Activated naive CD8-positive, alpha-beta T cell (primary cell): ENCODE measurements around the gene ENDOV.

ENCODE experiments used
- H3K27ac Mint-ChIP-seq: one replicate; pipeline ENCODE4 v1.8.0; 2021; ENCODE audit warnings: mixed read lengths
- H3K27me3 Mint-ChIP-seq: one replicate; pipeline ENCODE4 v1.8.0; 2021; ENCODE audit warnings: mixed read lengths
- H3K36me3 Mint-ChIP-seq: one replicate; pipeline ENCODE4 v1.8.0; 2021; ENCODE audit warnings: mixed read lengths
- H3K4me1 Mint-ChIP-seq: one replicate; pipeline ENCODE4 v1.8.0; 2021; ENCODE audit warnings: low read depth, mixed read lengths
- H3K4me3 Mint-ChIP-seq: one replicate; pipeline ENCODE4 v1.8.0; 2021; ENCODE audit warnings: mild to moderate bottlenecking, mixed read lengths
- H3K9me3 Mint-ChIP-seq: one replicate; pipeline ENCODE4 v1.8.0; 2021; ENCODE audit warnings: low read depth, mixed read lengths

The ENDOV gene

DNA sequence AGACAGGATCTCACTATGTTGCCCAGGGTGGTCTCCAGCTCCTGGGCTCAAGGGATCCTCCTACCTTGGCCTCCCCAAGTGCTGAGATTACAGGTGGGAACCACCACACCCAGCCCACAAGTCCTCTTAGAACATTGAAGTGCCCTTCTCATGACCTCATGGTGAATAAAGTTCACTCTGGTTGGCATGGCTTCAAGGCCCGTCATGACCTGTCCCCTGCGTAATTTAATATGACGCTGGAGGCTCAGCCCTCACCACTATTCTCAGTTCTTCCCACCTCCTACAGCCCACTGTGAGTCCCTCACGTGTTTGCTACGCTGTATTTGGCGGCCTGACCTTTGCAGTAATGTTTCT is 1.9 kb downstream of the ENDOV start:
- H3K27me3 Mint-ChIP-seq = peaks cover 5% of the 10 kb centered on the region
- no peaks in the 10 kb centered on the region for H3K9me3 Mint-ChIP-seq
- peaks cover 2% of the 10 kb centered on the region for H3K36me3 Mint-ChIP-seq
- peaks cover 21% of the 10 kb centered on the region for H3K4me1 Mint-ChIP-seq
- peak overlapping the region; percentile 88 for H3K4me3 Mint-ChIP-seq
- peak overlapping the region; percentile 10 for H3K27ac Mint-ChIP-seq

DNA sequence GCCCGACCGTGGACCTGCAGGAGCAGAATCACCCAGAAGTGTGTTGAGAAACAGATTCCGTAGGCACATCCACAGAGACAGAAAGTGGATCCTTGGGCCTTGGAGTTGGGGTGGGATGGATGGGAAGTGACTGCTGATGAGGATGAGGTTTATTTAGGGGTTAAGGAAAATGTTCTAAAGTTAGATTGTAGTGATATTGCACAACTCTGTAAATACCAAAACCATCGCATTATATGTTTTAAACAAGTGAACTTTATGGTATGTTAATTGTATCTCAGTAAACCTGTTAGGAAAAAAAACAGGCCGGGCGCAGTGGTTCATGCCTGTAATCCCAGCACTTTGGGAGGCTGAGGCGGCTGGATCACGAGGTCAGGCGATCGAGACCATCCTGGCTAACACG is 3.6 kb downstream of the ENDOV start:
- H3K4me3 Mint-ChIP-seq = no peak overlapping the region
- no peak overlapping the region for H3K27ac Mint-ChIP-seq
- peaks cover 4% of the 10 kb centered on the region for H3K27me3 Mint-ChIP-seq
- H3K9me3 Mint-ChIP-seq = no peaks in the 10 kb centered on the region
- peaks cover 2% of the 10 kb centered on the region for H3K36me3 Mint-ChIP-seq
- peaks cover 21% of the 10 kb centered on the region for H3K4me1 Mint-ChIP-seq

DNA sequence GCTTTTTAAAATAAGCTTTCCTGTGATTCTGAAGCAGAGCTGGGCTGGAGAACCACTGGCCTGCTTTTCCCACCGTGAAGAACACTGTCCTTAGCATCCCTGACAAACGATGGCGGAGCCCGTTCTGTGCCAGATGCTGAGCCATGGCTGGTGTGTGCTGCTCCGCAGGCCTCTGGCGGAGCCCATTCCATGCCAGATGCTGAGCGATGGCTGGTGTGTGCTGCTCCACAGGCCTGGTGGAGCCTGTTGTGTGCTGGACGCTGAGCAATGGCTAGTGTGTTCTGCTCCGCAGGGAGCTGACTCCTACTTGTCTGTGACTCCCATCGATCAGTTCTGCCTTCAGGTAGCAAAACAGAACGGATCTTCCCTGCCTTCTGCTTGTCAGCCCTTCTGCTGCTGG is 4.3 kb downstream of the ENDOV start:
- Mint-ChIP-seq H3K4me3 (no peak overlapping the region), H3K27me3 (no peaks in the 10 kb centered on the region), H3K36me3 (peaks cover 2% of the 10 kb centered on the region), H3K4me1 (peaks cover 20% of the 10 kb centered on the region), H3K27ac (no peak overlapping the region), H3K9me3 (no peaks in the 10 kb centered on the region)

DNA sequence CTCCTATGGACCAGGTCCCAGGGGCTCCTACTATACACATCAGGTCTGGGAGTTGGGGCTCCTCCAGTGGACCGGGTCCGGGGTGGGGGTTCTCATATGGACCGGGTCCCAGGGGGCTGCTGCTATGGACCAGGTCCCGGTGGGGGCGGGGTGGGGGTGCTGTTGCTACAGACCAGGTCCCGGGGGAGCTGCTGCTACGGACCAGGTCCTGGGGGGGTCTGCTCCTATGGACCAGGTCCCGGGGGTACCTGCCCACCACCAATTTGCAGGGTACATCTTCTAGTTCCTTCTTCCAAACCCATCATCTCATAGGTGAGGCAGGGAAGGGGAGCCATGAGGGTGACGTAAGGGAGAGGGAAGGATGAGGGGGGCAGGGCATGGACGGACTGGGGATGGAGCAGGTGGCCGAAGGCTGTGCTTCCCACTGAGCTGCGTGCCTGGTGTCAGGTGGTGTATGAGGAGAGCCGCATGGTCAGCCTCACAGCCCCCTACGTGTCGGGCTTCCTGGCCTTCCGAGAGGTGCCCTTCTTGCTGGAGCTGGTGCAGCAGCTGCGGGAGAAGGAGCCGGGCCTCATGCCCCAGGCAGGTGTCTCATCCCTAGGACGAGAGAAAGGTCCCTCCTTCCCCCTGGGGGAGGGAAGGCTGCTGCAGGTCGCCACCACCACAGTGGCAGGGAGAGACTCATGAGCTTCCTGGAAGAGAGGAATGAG is 6.6 kb downstream of the ENDOV start:
- Mint-ChIP-seq H3K36me3 (peaks cover 2% of the 10 kb centered on the region), H3K4me1 (peaks cover 10% of the 10 kb centered on the region), H3K9me3 (no peaks in the 10 kb centered on the region), H3K4me3 (no peak overlapping the region), H3K27ac (no peak overlapping the region), H3K27me3 (no peaks in the 10 kb centered on the region)

DNA sequence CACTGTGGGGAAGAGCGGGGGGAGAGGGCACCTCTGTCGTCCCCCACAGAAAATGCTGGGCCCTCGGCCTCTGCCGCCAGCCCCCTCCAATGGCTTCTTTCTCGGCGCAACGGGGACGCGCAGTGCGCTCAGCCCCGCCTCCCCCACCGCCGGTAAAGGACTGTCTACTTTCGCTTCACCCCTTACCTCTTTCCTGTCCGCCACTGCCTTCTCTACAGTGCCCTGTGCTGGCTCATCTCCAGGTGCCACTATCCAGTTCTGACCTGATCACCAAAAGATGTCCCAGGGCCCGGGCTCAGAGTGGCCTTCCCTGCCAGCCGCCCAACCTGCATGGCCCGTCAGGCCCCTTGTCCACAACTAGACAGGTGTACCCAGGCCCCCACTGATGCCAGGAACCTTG is 7.3 kb downstream of the ENDOV start:
- peaks cover 2% of the 10 kb centered on the region for H3K36me3 Mint-ChIP-seq
- no peak overlapping the region for H3K27ac Mint-ChIP-seq
- no peak overlapping the region for H3K4me3 Mint-ChIP-seq
- no peaks in the 10 kb centered on the region for H3K9me3 Mint-ChIP-seq
- peaks cover 7% of the 10 kb centered on the region for H3K4me1 Mint-ChIP-seq
- no peaks in the 10 kb centered on the region for H3K27me3 Mint-ChIP-seq

DNA sequence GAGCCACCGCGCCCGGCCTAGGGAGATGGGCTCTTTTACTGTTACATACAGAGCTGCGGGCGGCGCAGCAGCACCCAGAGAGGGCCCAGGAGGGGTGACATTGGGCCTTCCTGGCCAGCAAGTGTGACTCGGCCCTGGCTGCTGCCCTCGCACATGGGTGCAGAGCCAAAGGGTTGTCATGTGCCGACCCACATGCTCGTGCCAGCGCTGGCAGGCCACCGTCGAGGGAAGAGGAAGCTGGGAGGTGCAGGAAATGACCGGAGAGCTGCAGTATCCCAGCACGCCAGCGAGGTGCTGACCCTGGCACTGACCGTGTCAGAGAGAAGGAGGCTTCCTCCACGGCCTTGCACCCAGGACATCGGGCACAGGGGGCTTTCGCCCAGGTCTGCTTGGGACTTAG is 8.0 kb downstream of the ENDOV start:
- peaks cover 2% of the 10 kb centered on the region for H3K36me3 Mint-ChIP-seq
- no peaks in the 10 kb centered on the region for H3K9me3 Mint-ChIP-seq
- H3K27ac Mint-ChIP-seq = no peak overlapping the region
- H3K27me3 Mint-ChIP-seq = no peaks in the 10 kb centered on the region
- peaks cover 6% of the 10 kb centered on the region for H3K4me1 Mint-ChIP-seq
- no peak overlapping the region for H3K4me3 Mint-ChIP-seq

GRCh38 chr17:80423536-80424225 is 8.7 kb downstream of the ENDOV start:
- Mint-ChIP-seq H3K4me1 (peaks cover 6% of the 10 kb centered on the region), H3K27ac (no peak overlapping the region), H3K9me3 (no peaks in the 10 kb centered on the region), H3K36me3 (peaks cover 2% of the 10 kb centered on the region), H3K4me3 (no peak overlapping the region), H3K27me3 (no peaks in the 10 kb centered on the region)

DNA sequence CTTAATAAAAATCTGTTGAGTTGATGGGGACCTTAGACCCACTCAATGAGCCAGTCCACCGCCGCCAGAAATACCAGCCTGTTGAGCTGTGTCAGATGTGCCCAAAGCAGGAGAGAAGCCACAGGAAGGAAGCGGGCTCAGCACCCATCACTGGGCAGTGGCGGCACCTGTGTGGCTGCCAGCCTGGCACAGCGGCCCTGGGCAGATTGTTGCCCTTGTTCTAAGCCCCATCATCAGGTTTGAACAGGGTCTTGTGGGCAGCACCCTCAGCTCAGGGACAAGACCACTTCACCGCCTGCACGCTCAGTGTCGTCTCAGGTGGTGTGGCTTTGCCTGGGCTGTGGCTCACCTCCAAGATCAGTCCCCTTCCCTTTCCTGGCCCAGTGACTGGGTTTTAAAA is 9.3 kb downstream of the ENDOV start:
- Mint-ChIP-seq H3K9me3 (no peaks in the 10 kb centered on the region), H3K4me1 (peaks cover 6% of the 10 kb centered on the region), H3K36me3 (peaks cover 2% of the 10 kb centered on the region), H3K27ac (no peak overlapping the region), H3K4me3 (no peak overlapping the region), H3K27me3 (no peaks in the 10 kb centered on the region)

DNA sequence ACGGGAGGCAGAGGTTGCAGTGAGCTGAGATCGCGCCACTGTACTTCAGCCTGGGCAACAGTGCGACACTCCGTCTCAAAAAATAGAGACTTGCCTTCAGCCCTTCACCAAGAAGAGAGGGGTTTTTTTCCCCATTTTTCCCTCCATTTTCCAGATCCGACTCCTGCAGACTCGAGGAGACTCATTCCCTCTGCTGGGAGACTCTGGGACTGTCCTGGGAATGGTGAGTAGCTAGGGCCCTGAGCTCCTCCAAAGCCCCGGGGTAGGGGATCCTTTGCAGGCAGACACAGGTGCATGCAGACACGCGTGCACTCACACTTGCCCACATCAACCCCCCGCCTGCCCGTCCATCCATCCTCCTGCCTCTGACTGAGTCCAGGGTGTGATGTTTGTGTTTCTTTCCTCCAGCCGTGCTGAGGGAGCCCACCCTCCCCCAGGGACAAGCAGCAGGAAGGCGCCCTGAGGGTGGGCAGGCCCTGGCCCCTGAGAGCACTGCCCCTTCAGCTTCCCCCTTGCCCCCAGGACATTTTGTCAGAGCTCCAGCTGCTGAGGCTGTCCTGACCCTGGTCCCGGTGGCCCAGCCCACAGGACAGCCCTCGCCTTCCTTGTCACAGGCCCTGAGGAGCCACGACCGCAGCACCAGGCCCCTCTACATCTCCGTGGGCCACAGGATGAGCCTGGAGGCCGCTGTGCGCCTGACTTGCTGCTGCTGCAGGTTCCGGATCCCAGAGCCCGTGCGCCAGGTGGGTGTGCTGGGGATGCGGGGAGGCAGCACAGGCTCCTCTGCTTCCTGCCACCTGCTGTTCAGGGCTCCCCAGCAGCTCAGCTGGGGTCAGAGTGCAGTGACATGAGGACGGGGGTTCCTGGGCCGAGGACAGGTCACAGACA is 10.2 kb downstream of the ENDOV start:
- Mint-ChIP-seq H3K9me3 (no peaks in the 10 kb centered on the region), H3K27ac (no peak overlapping the region), H3K4me1 (peaks cover 6% of the 10 kb centered on the region), H3K4me3 (no peak overlapping the region), H3K36me3 (no peaks in the 10 kb centered on the region), H3K27me3 (no peaks in the 10 kb centered on the region)

GRCh38 chr17:80425835-80426426 is 11.0 kb downstream of the ENDOV start:
- H3K27ac Mint-ChIP-seq = no peak overlapping the region
- H3K27me3 Mint-ChIP-seq = no peaks in the 10 kb centered on the region
- H3K9me3 Mint-ChIP-seq = no peaks in the 10 kb centered on the region
- H3K36me3 Mint-ChIP-seq = no peaks in the 10 kb centered on the region
- H3K4me1 Mint-ChIP-seq = peaks cover 6% of the 10 kb centered on the region
- H3K4me3 Mint-ChIP-seq = no peak overlapping the region

DNA sequence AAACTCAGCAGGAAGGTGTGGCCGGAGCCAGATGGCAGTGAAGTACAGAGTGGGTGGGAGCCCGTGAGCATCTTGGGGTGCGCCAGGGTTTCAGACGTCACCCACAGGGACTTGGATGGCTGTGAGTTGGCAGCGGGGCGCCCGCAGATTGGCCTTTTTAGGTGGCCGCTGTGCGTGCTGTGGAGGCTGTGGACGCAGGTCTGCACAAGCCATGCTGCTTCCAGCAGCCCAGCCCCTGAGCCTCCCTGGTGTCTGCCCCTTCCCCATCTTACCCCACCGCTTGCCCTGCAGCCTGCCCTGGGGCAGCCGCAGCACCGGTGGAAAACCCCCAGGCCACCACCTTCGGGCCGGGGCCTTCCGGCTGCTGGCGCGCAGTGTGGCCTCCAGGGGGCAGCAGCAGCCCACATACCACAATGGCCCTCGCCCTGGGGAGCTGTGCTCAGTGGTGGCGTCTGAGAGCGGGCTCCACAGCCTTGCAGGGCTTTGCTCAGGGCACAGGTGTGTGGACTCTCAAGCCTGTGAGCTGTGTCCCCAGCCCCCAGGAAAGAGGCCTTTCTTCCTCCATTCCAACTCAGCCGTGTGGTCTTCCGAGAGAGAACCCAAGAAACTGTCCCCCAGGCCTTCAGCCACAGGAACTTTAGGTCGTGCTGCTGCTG is 11.8 kb downstream of the ENDOV start:
- no peaks in the 10 kb centered on the region for H3K9me3 Mint-ChIP-seq
- no peak overlapping the region for H3K4me3 Mint-ChIP-seq
- peaks cover 6% of the 10 kb centered on the region for H3K4me1 Mint-ChIP-seq
- no peak overlapping the region for H3K27ac Mint-ChIP-seq
- no peaks in the 10 kb centered on the region for H3K36me3 Mint-ChIP-seq
- no peaks in the 10 kb centered on the region for H3K27me3 Mint-ChIP-seq

DNA sequence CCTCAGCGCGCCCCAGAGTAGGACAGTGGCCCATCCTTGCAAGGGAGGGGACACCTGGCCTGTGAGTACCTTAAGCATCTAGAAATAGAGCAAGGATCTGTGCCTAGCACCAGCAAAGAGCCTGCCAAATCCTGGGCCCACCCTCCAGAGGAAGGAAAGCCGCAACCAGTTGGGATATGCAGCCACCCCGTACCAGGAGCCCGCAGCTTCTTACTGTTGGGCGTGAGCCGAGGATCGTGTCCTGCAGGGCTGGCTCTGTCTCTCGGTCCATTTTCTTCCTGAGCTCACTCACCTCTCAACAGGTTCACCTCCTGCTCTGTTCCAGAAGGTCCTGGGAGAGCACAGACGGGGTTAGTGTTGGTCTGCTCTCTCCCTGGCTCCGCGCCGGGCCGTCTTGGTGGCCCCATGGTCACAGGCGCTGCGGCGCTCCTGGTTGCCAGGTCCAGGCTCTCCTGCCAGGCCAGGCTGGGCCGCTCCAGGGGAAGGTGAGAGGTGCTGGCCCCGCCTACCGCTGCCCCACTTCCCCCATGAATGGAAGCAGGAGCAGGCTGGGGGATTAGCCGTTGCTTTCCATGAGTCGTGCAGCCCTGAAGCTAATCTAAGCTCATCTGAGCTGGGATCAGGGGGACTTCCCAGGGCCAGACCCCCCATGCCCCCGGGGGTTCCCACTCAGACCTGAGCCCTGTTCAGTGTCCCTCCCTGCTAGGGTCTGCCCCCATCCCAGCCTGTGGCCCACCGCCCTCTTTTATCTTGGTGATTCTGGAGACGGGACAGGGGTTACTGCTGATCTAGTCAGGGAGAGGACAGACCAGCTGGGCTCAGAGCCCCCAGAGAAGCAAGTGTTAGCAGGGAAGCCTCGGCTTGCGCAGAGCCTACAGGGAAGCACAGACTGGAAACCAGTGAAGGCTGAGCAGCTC is 12.7 kb downstream of the ENDOV start:
- Mint-ChIP-seq H3K4me3 (no peak overlapping the region), H3K36me3 (no peaks in the 10 kb centered on the region), H3K9me3 (no peaks in the 10 kb centered on the region), H3K27ac (no peak overlapping the region), H3K27me3 (no peaks in the 10 kb centered on the region), H3K4me1 (peaks cover 6% of the 10 kb centered on the region)

DNA sequence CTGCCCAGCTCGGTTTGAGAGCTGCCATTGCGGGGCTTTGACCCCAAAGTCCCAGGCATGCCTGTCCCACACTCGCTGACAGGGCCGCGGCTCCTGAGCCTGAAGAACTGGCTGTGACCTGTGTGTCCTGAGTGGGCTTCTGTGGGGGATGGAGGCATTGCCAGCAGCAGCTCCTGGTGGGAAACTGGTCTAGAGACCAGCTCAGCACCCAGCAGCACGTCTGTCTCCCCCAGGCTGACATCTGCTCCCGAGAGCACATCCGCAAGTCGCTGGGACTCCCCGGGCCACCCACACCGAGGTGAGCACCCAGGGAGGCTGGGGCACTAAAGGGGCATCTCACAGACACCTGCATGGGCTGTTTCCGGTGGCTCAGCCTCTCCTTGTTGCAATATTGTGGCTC is 13.4 kb downstream of the ENDOV start:
- no peaks in the 10 kb centered on the region for H3K27me3 Mint-ChIP-seq
- H3K4me1 Mint-ChIP-seq = peaks cover 6% of the 10 kb centered on the region
- no peak overlapping the region for H3K27ac Mint-ChIP-seq
- H3K9me3 Mint-ChIP-seq = no peaks in the 10 kb centered on the region
- H3K36me3 Mint-ChIP-seq = no peaks in the 10 kb centered on the region
- H3K4me3 Mint-ChIP-seq = no peak overlapping the region

GRCh38 chr17:80428796-80429195 is 13.8 kb downstream of the ENDOV start:
- Mint-ChIP-seq H3K27me3 (no peaks in the 10 kb centered on the region), H3K4me3 (no peak overlapping the region), H3K4me1 (peaks cover 6% of the 10 kb centered on the region), H3K36me3 (no peaks in the 10 kb centered on the region), H3K9me3 (no peaks in the 10 kb centered on the region), H3K27ac (no peak overlapping the region)
